HCT116 (cell line): ENCODE results near the gene ZNF80. TPM values are rescaled to one million over a fixed set of nuclear protein-coding genes. Genes with fewer than 3 reads are reported as not detected.

Experiments
- ATAC-seq: fragments of 200-7000 bp; cut with Tn5 transposase; 2 replicates; pipeline ENCODE4 v1.9.1; 2020; ENCODE audit warnings: mild to moderate bottlenecking, moderate library complexity
- BruUV-seq: library from RNA; stranded (reverse); fragments of 400-500 nt; replicated peaks from 2 replicates; lab custom pipeline; 2021; lab: Mats Ljungman, UMichigan
- CTCF ChIA-PET: fragments of 300-600 bp; sonication (Branson Sonifier 250); formaldehyde crosslinking; loops from one replicate; lab custom pipeline; 2021; ENCODE audit warnings: antibody characterized with exemption; lab: Charles Lee
- POLR2A ChIA-PET: fragments of 300-600, 350-600 bp; sonication (Branson Sonifier 250); formaldehyde crosslinking; loops from one replicate; lab custom pipeline; 2021; ENCODE audit warnings: antibody characterized with exemption; lab: Charles Lee
- RAD21 ChIA-PET, 2 experiments: fragments of 300-600 bp; sonication (Branson Sonifier 250); formaldehyde crosslinking; loops; one replicate each; lab custom pipeline; 2023; ENCODE audit warnings: low total read pairs in 2 of 2; ENCODE audit not compliant: uncharacterized antibody in 2 of 2, unreplicated experiment in 2 of 2, low non-redundant PET in 1 of 2; lab: Charles Lee
- DNase-seq: peaks from one replicate; pipeline ENCODE4 v3.0.0-alpha.2; 2010; ENCODE audit warnings: low read depth, low spot score
- H2AFZ ChIP-seq: fragments of 200-600 bp; shearing (Covaris generic), sonication (generic); 2 replicates; pipeline ENCODE4 v1.6.1; 2017; ENCODE audit warnings: low read depth, mixed run types, mixed read lengths, antibody characterized with exemption, low read length; ENCODE audit not compliant: poor library complexity, severe bottlenecking
- H3K27ac ChIP-seq: 2 replicates; pipeline ENCODE4 v1.5.1; 2012; ENCODE audit warnings: low read depth, low read length
- H3K27me3 ChIP-seq: fragments of 200-600 bp; sonication (generic); 2 replicates; pipeline ENCODE4 v1.6.1; 2016; ENCODE audit warnings: mixed run types, low read length, mixed read lengths; ENCODE audit not compliant: insufficient read depth
- H3K36me3 ChIP-seq, 2 experiments: fragments of 200-500 bp in 1 of 2; fragments of 200-600 bp in 1 of 2; sonication (Bioruptor generic) in 1 of 2; sonication (generic) in 1 of 2; 2 replicates each; pipeline versions ENCODE4 v1.5.1 to v1.6.1; 2014 to 2016; ENCODE audit warnings: low read length in 2 of 2, inconsistent platforms in 1 of 2, mixed read lengths in 1 of 2, mixed run types in 1 of 2; ENCODE audit not compliant: insufficient read depth in 2 of 2, control insufficient read depth in 1 of 2
- H3K4me1 ChIP-seq, 2 experiments: fragments of 200-600 bp in 1 of 2; sonication (generic) in 1 of 2; 2 replicates each; pipeline versions ENCODE4 v1.5.1 to v1.6.1; 2012 to 2017; ENCODE audit warnings: low read length in 2 of 2, inconsistent platforms in 1 of 2, mild to moderate bottlenecking in 1 of 2, mixed read lengths in 1 of 2, mixed run types in 1 of 2, moderate library complexity in 1 of 2; ENCODE audit not compliant: insufficient read depth in 2 of 2, control insufficient read depth in 1 of 2
- H3K4me2 ChIP-seq: fragments of 200-600 bp; sonication (generic); 2 replicates; pipeline ENCODE4 v1.6.1; 2017; ENCODE audit warnings: mixed run types, low read length, mixed read lengths
- H3K4me3 ChIP-seq, 2 experiments: fragments of 200-600 bp in 1 of 2; sonication (generic) in 1 of 2; replicated peaks in 1 of 2; 2 replicates each; pipeline ENCODE4 v1.5.1; 2011 to 2016; ENCODE audit warnings: low read length in 2 of 2, control low read depth in 1 of 2, low read depth in 1 of 2, mild to moderate bottlenecking in 1 of 2, mixed read lengths in 1 of 2, mixed run types in 1 of 2
- H3K79me2 ChIP-seq: fragments of 200-600 bp; sonication (generic); 2 replicates; pipeline ENCODE4 v1.6.1; 2017; ENCODE audit warnings: mild to moderate bottlenecking, mixed run types, low read length, moderate library complexity, mixed read lengths; ENCODE audit not compliant: insufficient read depth
- H3K9ac ChIP-seq: fragments of 200-600 bp; sonication (generic); 2 replicates; pipeline ENCODE4 v1.6.1; 2016; ENCODE audit warnings: low read length, mixed read lengths
- H3K9me2 ChIP-seq: fragments of 200-600 bp; sonication (generic), shearing (Covaris generic); 2 replicates; pipeline ENCODE4 v1.6.1; 2017; ENCODE audit warnings: mixed run types, mild to moderate bottlenecking, moderate library complexity; ENCODE audit not compliant: insufficient read depth
- H3K9me3 ChIP-seq, 2 experiments: fragments of 200-500 bp in 1 of 2; fragments of 200-600 bp in 1 of 2; sonication (Bioruptor generic) in 1 of 2; sonication (generic) in 1 of 2; 2 replicates each; pipeline ENCODE4 v1.6.1; 2014 to 2017; ENCODE audit warnings: low read length in 2 of 2, mixed read lengths in 2 of 2, inconsistent platforms in 1 of 2, low read depth in 1 of 2, mild to moderate bottlenecking in 1 of 2, mixed run types in 1 of 2, moderate library complexity in 1 of 2; ENCODE audit not compliant: control insufficient read depth in 1 of 2, insufficient read depth in 1 of 2
- H4K20me1 ChIP-seq: fragments of 200-600 bp; sonication (generic), shearing (Covaris generic); 2 replicates; pipeline ENCODE4 v1.6.1; 2017; ENCODE audit warnings: mixed run types, mild to moderate bottlenecking, moderate library complexity; ENCODE audit not compliant: insufficient read depth
- EGR1 ChIP-seq: IDR thresholded peaks from 2 replicates; pipeline ENCODE4 v1.6.1; 2012; ENCODE audit warnings: low read depth
- ELF1 ChIP-seq: IDR thresholded peaks from 2 replicates; pipeline ENCODE4 v1.6.1; 2012; ENCODE audit warnings: low read depth, borderline replicate concordance
- EZH2 ChIP-seq: fragments of 200-600 bp; sonication (generic); IDR thresholded peaks from 2 replicates; pipeline ENCODE4 v1.6.1; 2017; ENCODE audit warnings: antibody characterized with exemption, mixed run types
- EZH2phosphoT487 ChIP-seq: fragments of 200-600 bp; IDR thresholded peaks from 2 replicates; pipeline ENCODE4 v1.6.1; 2018; ENCODE audit warnings: antibody characterized with exemption, borderline replicate concordance
- FOSL1 ChIP-seq: IDR thresholded peaks from 2 replicates; pipeline ENCODE4 v1.6.1; 2012; ENCODE audit warnings: low read depth
- JUND ChIP-seq: IDR thresholded peaks from 2 replicates; pipeline ENCODE4 v1.6.1; 2012
- POLR2A ChIP-seq: IDR thresholded peaks from 2 replicates; pipeline ENCODE4 v1.7.0; 2011; ENCODE audit warnings: borderline replicate concordance; ENCODE audit not compliant: insufficient read depth, insufficient read length; ENCODE audit errors: extremely low read depth
- POLR2AphosphoS5 ChIP-seq: IDR thresholded peaks from 2 replicates; pipeline ENCODE4 v1.6.1; 2011; ENCODE audit warnings: mild to moderate bottlenecking, low read depth, low read length, moderate library complexity
- RAD21 ChIP-seq: IDR thresholded peaks from 2 replicates; pipeline ENCODE4 v1.6.1; 2012; ENCODE audit warnings: low read depth, mild to moderate bottlenecking
- SIN3A ChIP-seq: IDR thresholded peaks from 2 replicates; pipeline ENCODE4 v1.6.1; 2012; ENCODE audit warnings: low read depth
- SP1 ChIP-seq: IDR thresholded peaks from 2 replicates; pipeline ENCODE4 v1.6.1; 2012; ENCODE audit warnings: low read depth
- TCF7L2 ChIP-seq: IDR thresholded peaks from 2 replicates; pipeline ENCODE4 v1.7.0; 2011; ENCODE audit warnings: borderline replicate concordance, inconsistent platforms; ENCODE audit not compliant: insufficient read depth, insufficient read length; ENCODE audit errors: extremely low read depth
- YY1 ChIP-seq: IDR thresholded peaks from 2 replicates; pipeline ENCODE4 v1.6.1; 2011; ENCODE audit warnings: low read length, low read depth, moderate library complexity, mild to moderate bottlenecking; ENCODE audit not compliant: insufficient replicate concordance; ENCODE audit errors: extremely low read depth
- ZNF274 ChIP-seq: fragments of 200-500 bp; sonication (Bioruptor generic); IDR thresholded peaks from 2 replicates; pipeline ENCODE4 v1.6.1; 2014; ENCODE audit warnings: mild to moderate bottlenecking, low read depth, low read length, inconsistent platforms
- intact Hi-C: fragments of 100-400 bp; cut with micrococcal nuclease; formaldehyde crosslinking; loops from 2 replicates; pipeline ENCODE4 v1.10.0; 2022
- total RNA-seq: library from RNA; stranded (reverse); gene quantifications from one replicate; pipeline ENCODE4 v1.2.1, GENCODE V29; 2021; ENCODE audit not compliant: unreplicated experiment
- TF ChIP-seq, protein P1 (sequence below), 3 experiments: fragments of 200-600 bp in 1 of 3; sonication (generic) in 1 of 3; IDR thresholded peaks in 2 of 3; conservative IDR thresholded peaks in 1 of 3; 2 replicates each; pipeline ENCODE4 v1.5.1; 2012 to 2017; ENCODE audit warnings: low read depth in 2 of 3, low read length in 2 of 3, antibody characterized with exemption in 1 of 3, borderline replicate concordance in 1 of 3, control low read depth in 1 of 3, mild to moderate bottlenecking in 1 of 3, mixed read lengths in 1 of 3, mixed run types in 1 of 3, moderate library complexity in 1 of 3; ENCODE audit not compliant: insufficient read depth in 1 of 3
- TF ChIP-seq, protein P2 (sequence below): IDR thresholded peaks from 2 replicates; pipeline ENCODE4 v1.6.1; 2012; ENCODE audit warnings: low read depth
- TF ChIP-seq, protein P3 (sequence below): IDR thresholded peaks from 2 replicates; pipeline ENCODE4 v1.6.1; 2011; ENCODE audit warnings: mild to moderate bottlenecking, low read length, moderate library complexity; ENCODE audit not compliant: insufficient replicate concordance; ENCODE audit errors: extremely low read depth
- TF ChIP-seq, protein P4 (sequence below): IDR thresholded peaks from 2 replicates; pipeline ENCODE4 v1.6.1; 2012

ZNF80 gene
- total RNA-seq, 1 experiment from 2014 or later, result 0.12 TPM

DNA sequence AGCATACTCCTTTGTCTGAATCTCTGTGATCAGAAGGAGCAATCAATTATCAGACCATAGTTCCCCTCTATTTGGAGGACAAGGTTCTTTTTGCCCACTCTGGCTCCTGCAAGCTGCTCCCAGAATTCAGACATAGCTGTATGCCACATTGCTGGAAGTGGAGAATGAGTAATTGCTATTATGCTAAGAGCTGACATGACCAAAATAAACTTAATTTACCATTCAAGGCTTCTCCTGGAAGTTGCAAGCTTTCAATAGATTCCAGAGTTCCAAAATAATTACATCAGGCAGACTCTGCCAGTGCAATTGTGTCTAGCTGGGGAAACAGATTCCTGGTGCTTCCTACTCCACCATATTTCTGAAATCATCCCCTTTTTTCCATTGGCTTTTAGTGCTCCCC, 50.9 kb downstream of the ZNF80 start:
- ChIA-PET POLR2A (no interaction called here), CTCF (no interaction called here), RAD21 (no interaction called here)
- no TSS peak for BruUV-seq
- TF ChIP-seq, protein P1, sequence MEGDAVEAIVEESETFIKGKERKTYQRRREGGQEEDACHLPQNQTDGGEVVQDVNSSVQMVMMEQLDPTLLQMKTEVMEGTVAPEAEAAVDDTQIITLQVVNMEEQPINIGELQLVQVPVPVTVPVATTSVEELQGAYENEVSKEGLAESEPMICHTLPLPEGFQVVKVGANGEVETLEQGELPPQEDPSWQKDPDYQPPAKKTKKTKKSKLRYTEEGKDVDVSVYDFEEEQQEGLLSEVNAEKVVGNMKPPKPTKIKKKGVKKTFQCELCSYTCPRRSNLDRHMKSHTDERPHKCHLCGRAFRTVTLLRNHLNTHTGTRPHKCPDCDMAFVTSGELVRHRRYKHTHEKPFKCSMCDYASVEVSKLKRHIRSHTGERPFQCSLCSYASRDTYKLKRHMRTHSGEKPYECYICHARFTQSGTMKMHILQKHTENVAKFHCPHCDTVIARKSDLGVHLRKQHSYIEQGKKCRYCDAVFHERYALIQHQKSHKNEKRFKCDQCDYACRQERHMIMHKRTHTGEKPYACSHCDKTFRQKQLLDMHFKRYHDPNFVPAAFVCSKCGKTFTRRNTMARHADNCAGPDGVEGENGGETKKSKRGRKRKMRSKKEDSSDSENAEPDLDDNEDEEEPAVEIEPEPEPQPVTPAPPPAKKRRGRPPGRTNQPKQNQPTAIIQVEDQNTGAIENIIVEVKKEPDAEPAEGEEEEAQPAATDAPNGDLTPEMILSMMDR (IDR thresholded peaks at IDR 0.05 in 2 of 3, conservative IDR thresholded peaks at IDR 0.05 in 1 of 3; ENCODE audit: borderline replicate concordance in 1 of 3, insufficient read depth in 1 of 3, low read depth in 2 of 3, low read length in 2 of 3), result no peak
- TF ChIP-seq RAD21, result no peak
- no peak for TF ChIP-seq SIN3A
- TF ChIP-seq, protein P2, sequence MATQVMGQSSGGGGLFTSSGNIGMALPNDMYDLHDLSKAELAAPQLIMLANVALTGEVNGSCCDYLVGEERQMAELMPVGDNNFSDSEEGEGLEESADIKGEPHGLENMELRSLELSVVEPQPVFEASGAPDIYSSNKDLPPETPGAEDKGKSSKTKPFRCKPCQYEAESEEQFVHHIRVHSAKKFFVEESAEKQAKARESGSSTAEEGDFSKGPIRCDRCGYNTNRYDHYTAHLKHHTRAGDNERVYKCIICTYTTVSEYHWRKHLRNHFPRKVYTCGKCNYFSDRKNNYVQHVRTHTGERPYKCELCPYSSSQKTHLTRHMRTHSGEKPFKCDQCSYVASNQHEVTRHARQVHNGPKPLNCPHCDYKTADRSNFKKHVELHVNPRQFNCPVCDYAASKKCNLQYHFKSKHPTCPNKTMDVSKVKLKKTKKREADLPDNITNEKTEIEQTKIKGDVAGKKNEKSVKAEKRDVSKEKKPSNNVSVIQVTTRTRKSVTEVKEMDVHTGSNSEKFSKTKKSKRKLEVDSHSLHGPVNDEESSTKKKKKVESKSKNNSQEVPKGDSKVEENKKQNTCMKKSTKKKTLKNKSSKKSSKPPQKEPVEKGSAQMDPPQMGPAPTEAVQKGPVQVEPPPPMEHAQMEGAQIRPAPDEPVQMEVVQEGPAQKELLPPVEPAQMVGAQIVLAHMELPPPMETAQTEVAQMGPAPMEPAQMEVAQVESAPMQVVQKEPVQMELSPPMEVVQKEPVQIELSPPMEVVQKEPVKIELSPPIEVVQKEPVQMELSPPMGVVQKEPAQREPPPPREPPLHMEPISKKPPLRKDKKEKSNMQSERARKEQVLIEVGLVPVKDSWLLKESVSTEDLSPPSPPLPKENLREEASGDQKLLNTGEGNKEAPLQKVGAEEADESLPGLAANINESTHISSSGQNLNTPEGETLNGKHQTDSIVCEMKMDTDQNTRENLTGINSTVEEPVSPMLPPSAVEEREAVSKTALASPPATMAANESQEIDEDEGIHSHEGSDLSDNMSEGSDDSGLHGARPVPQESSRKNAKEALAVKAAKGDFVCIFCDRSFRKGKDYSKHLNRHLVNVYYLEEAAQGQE, result no peak
- TF ChIP-seq SP1, result no peak
- TF ChIP-seq JUND, result no peak
- TF ChIP-seq EZH2, result no peak
- TF ChIP-seq POLR2A, result no peak
- no peak for TF ChIP-seq YY1
- TF ChIP-seq ZNF274, result no peak
- TF ChIP-seq, protein P3, sequence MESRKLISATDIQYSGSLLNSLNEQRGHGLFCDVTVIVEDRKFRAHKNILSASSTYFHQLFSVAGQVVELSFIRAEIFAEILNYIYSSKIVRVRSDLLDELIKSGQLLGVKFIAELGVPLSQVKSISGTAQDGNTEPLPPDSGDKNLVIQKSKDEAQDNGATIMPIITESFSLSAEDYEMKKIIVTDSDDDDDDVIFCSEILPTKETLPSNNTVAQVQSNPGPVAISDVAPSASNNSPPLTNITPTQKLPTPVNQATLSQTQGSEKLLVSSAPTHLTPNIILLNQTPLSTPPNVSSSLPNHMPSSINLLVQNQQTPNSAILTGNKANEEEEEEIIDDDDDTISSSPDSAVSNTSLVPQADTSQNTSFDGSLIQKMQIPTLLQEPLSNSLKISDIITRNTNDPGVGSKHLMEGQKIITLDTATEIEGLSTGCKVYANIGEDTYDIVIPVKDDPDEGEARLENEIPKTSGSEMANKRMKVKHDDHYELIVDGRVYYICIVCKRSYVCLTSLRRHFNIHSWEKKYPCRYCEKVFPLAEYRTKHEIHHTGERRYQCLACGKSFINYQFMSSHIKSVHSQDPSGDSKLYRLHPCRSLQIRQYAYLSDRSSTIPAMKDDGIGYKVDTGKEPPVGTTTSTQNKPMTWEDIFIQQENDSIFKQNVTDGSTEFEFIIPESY, result no peak
- no peak for TF ChIP-seq EGR1
- TF ChIP-seq FOSL1, result no peak
- no peak for TF ChIP-seq EZH2phosphoT487
- no peak for TF ChIP-seq POLR2AphosphoS5
- no peak for TF ChIP-seq ELF1
- no peak for TF ChIP-seq TCF7L2
- TF ChIP-seq, protein P4, sequence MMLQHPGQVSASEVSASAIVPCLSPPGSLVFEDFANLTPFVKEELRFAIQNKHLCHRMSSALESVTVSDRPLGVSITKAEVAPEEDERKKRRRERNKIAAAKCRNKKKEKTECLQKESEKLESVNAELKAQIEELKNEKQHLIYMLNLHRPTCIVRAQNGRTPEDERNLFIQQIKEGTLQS, result no peak
- no peak overlapping the region for H3K9ac ChIP-seq
- DNase-seq (no peak), ATAC-seq (no peak)
- H3K79me2 ChIP-seq, result no peaks in the 10 kb centered on the region
- peaks cover 10% of the 10 kb centered on the region for H3K27me3 ChIP-seq
- no peak overlapping the region for H3K4me3 ChIP-seq
- no peak overlapping the region for H3K4me2 ChIP-seq
- H4K20me1 ChIP-seq, result no peaks in the 10 kb centered on the region
- no peaks in the 10 kb centered on the region for H3K4me1 ChIP-seq
- no peak overlapping the region for H3K27ac ChIP-seq
- H3K9me2 ChIP-seq, result no peaks in the 10 kb centered on the region
- H3K36me3 ChIP-seq, result no peaks in the 10 kb centered on the region
- no peak overlapping the region for H2AFZ ChIP-seq
- intact Hi-C loops, result no loop called here
- H3K9me3 ChIP-seq, result no peaks in the 10 kb centered on the region
